ENCODE results near the gene SETD3. TPM values are rescaled to one million over a fixed set of nuclear protein-coding genes. Genes with fewer than 3 reads are reported as not detected.

The SETD3 gene
- total and polyA plus RNA-seq, 4 donors, result 36.4 to 60.9 (median 49.7) TPM

- Histone ChIP-seq H3K27ac (ENCODE audit: low read depth in 1 of 2, low read length in 1 of 2) (no peak overlapping the region), H3K36me3 (ENCODE audit: control insufficient read depth in 4 of 4, insufficient read depth in 4 of 4, low read length in 4 of 4) (no peaks in the 10 kb centered on the region), H3K9ac (ENCODE audit: insufficient read depth in 1 of 2, low read length in 2 of 2) (no peak overlapping the region), H3K4me1 (ENCODE audit: control insufficient read depth in 5 of 5, insufficient read depth in 5 of 5, low read length in 5 of 5) (no peaks in the 10 kb centered on the region), H3K9me3 (ENCODE audit: control insufficient read depth in 4 of 4, insufficient read depth in 3 of 4, low read length in 3 of 4) (no peaks in the 10 kb centered on the region), H3K27me3 (ENCODE audit: control insufficient read depth in 3 of 3, insufficient read depth in 3 of 3, low read length in 2 of 3) (no peaks in the 10 kb centered on the region), H3K4me3 (no peak overlapping the region)
- TF ChIP-seq CTCF (IDR thresholded peaks at IDR 0.05; ENCODE audit: control extremely low read depth, extremely low read depth), result no peak
- ATAC-seq (ENCODE audit: insufficient read depth, low FRiP score), result no peak
- 80 to 83% methylated on average over 7 of the region's 7 CpGs for WGBS, 2 donors
- DNase-seq, result no peak
Observed at GRCh38 chr14:99354166-99354875, 126.3 kb downstream of the SETD3 start.

GRCh38 chr14:99352688-99353280 lies 127.9 kb downstream of the SETD3 start:
- no peak for ATAC-seq (ENCODE audit: insufficient read depth, low FRiP score)
- no peak overlapping the region for H3K9ac ChIP-seq (ENCODE audit: insufficient read depth in 1 of 2, low read length in 2 of 2)
- H3K9me3 ChIP-seq (ENCODE audit: control insufficient read depth in 4 of 4, insufficient read depth in 3 of 4, low read length in 3 of 4), result peaks cover 0 to 2% (median 0%) of the 10 kb centered on the region in 4 donors
- H3K27me3 ChIP-seq (ENCODE audit: control insufficient read depth in 3 of 3, insufficient read depth in 3 of 3, low read length in 2 of 3), result no peaks in the 10 kb centered on the region
- WGBS, 2 donors, result 86 to 90% methylated on average over 26 of the region's 26 CpGs
- no peaks in the 10 kb centered on the region for H3K4me1 ChIP-seq (ENCODE audit: control insufficient read depth in 5 of 5, insufficient read depth in 5 of 5, low read length in 5 of 5)
- no peak for TF ChIP-seq CTCF (IDR thresholded peaks at IDR 0.05; ENCODE audit: control extremely low read depth, extremely low read depth)
- DNase-seq, result no peak
- H3K4me3 ChIP-seq, result no peak overlapping the region
- no peak overlapping the region for H3K27ac ChIP-seq (ENCODE audit: low read depth in 1 of 2, low read length in 1 of 2)
- H3K36me3 ChIP-seq (ENCODE audit: control insufficient read depth in 4 of 4, insufficient read depth in 4 of 4, low read length in 4 of 4), result no peaks in the 10 kb centered on the region

GRCh38 chr14:99351166-99352007 lies 129.3 kb downstream of the SETD3 start:
- H3K4me1 ChIP-seq (ENCODE audit: control insufficient read depth in 5 of 5, insufficient read depth in 5 of 5, low read length in 5 of 5), result no peaks in the 10 kb centered on the region
- H3K9me3 ChIP-seq (ENCODE audit: control insufficient read depth in 4 of 4, insufficient read depth in 3 of 4, low read length in 3 of 4), result peaks cover 0 to 2% (median 0%) of the 10 kb centered on the region in 4 donors
- H3K27ac ChIP-seq (ENCODE audit: low read depth in 1 of 2, low read length in 1 of 2), result no peak overlapping the region
- H3K27me3 ChIP-seq (ENCODE audit: control insufficient read depth in 3 of 3, insufficient read depth in 3 of 3, low read length in 2 of 3), result no peaks in the 10 kb centered on the region
- 65 to 76% methylated on average over 14 of the region's 14 CpGs for WGBS, 2 donors
- no peaks in the 10 kb centered on the region for H3K36me3 ChIP-seq (ENCODE audit: control insufficient read depth in 4 of 4, insufficient read depth in 4 of 4, low read length in 4 of 4)
- no peak overlapping the region for H3K4me3 ChIP-seq
- no peak for DNase-seq
- ATAC-seq (ENCODE audit: insufficient read depth, low FRiP score), result no peak
- no peak overlapping the region for H3K9ac ChIP-seq (ENCODE audit: insufficient read depth in 1 of 2, low read length in 2 of 2)
- no peak for TF ChIP-seq CTCF (IDR thresholded peaks at IDR 0.05; ENCODE audit: control extremely low read depth, extremely low read depth)

Measured in lung (tissue), 12 donors.